MM.1S (cell line): ENCODE results near the gene HMGN3.
A peak's percentile ranks its signal among the peaks of the same experiment; 100 is the strongest.
"Not testable (repeated sequence)": the region's sequence is repeated elsewhere in the genome, so short reads cannot be mapped to it uniquely, and the experiment has no call there.

Source experiments
- DNase-seq: peaks from one replicate; pipeline ENCODE4 v3.0.0-alpha.2; 2015
- H2AFZ ChIP-seq: fragments of 300-600 bp; sonication (generic); 2 replicates; pipeline ENCODE4 v1.6.0; 2016; ENCODE audit warnings: antibody characterized with exemption, low read length
- H3F3A ChIP-seq: fragments of 300-600 bp; sonication (generic); 2 replicates; pipeline ENCODE4 v1.6.1; 2016; ENCODE audit warnings: mild to moderate bottlenecking, antibody characterized with exemption, low read length, moderate library complexity, mixed read lengths; ENCODE audit not compliant: insufficient read depth
- H3K27ac ChIP-seq: fragments of 300-600 bp; sonication (generic); 2 replicates; pipeline ENCODE4 v1.5.1; 2016; ENCODE audit warnings: mild to moderate bottlenecking, low read length
- H3K27me3 ChIP-seq: fragments of 300-600 bp; sonication (generic); replicated peaks from 2 replicates; pipeline ENCODE4 v1.6.0; 2016; ENCODE audit warnings: low read length; ENCODE audit not compliant: insufficient read depth
- H3K36me3 ChIP-seq: fragments of 300-600 bp; sonication (generic); replicated peaks from 2 replicates; pipeline ENCODE4 v1.6.1; 2016; ENCODE audit warnings: mild to moderate bottlenecking, low read length, mixed read lengths; ENCODE audit not compliant: insufficient read depth
- H3K4me1 ChIP-seq: fragments of 300-600 bp; sonication (generic); 2 replicates; pipeline ENCODE4 v1.6.1; 2016; ENCODE audit warnings: low read length, mixed read lengths
- H3K4me2 ChIP-seq: fragments of 300-600 bp; sonication (generic); 2 replicates; pipeline ENCODE4 v1.6.0; 2016; ENCODE audit warnings: low read depth, low read length
- H3K4me3 ChIP-seq: fragments of 300-600 bp; sonication (generic); 2 replicates; pipeline ENCODE4 v1.5.1; 2016; ENCODE audit warnings: low read length, mixed read lengths
- H3K79me2 ChIP-seq: fragments of 300-600 bp; sonication (generic); 2 replicates; pipeline ENCODE4 v1.6.1; 2016; ENCODE audit warnings: mixed run types, low read length, mixed read lengths
- H3K9ac ChIP-seq: fragments of 300-600 bp; sonication (generic); 2 replicates; pipeline ENCODE4 v1.6.1; 2016; ENCODE audit warnings: low read length, mixed read lengths
- H3K9me2 ChIP-seq: fragments of 300-600 bp; sonication (generic); replicated peaks from 2 replicates; pipeline ENCODE4 v1.6.1; 2016; ENCODE audit warnings: mild to moderate bottlenecking, low read length, mixed read lengths; ENCODE audit not compliant: insufficient read depth
- H3K9me3 ChIP-seq: fragments of 300-600 bp; sonication (generic); replicated peaks from 2 replicates; pipeline ENCODE4 v1.6.1; 2016; ENCODE audit warnings: mild to moderate bottlenecking, low read length, mixed read lengths; ENCODE audit not compliant: insufficient read depth
- H4K20me1 ChIP-seq: fragments of 300-600 bp; sonication (generic); 2 replicates; pipeline ENCODE4 v1.6.1; 2016; ENCODE audit warnings: mild to moderate bottlenecking, low read length, moderate library complexity, mixed read lengths; ENCODE audit not compliant: insufficient read depth
- EZH2 ChIP-seq: fragments of 300-600 bp; sonication (generic); optimal IDR thresholded peaks from 2 replicates; pipeline ENCODE3; 2017; ENCODE audit warnings: low read depth, mild to moderate bottlenecking, antibody characterized with exemption, low read length, mixed read lengths
- EZH2phosphoT487 ChIP-seq: fragments of 300-600 bp; sonication (generic); IDR thresholded peaks from 2 replicates; pipeline ENCODE4 v1.6.1; 2018; ENCODE audit warnings: antibody characterized with exemption, low read length
- TF ChIP-seq, protein P1 (sequence below): fragments of 300-600 bp; sonication (generic); IDR thresholded peaks from 2 replicates; pipeline ENCODE4 v1.5.1; 2016; ENCODE audit warnings: antibody characterized with exemption, low read length, mixed read lengths

Gene HMGN3

DNA sequence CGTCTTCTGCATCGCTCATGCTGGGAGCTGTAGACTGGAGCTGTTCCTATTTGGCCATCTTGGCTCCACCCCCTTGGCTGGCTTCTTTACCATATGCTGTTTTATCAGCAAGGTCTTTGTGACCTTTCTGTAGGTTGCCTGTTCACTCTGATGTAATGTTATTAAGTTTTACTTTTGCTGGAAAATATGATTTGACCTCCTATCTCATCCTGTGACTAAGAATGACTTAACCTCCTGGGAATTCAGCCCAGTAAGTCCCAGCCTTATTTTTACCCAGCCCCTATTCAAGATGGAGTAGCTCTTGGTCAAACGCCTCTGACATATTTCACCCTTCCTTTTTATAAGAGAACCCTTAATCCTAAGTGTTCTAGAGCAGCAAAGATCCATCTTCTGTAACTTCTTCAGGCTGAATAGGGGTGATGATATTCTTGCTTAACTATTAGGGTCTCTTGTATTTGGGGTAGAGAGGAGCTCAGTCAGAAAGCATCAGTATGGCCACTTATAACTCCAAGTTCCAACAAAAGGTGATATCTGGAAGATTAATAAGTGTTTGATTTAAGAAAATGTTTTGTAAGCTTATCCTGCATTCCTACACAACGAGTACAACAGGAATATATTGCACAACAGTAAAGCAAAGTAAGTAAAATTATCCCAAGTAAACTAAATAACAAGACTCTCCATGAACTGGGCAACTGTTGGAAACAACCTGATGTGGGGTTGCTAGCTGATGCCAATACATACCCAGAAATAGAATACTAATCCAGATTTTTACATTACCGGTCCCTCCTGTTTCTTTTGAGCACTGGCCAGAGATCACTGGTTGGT is 23.1 kb upstream of the HMGN3 start:
- Histone ChIP-seq H3K36me3 (no peaks in the 10 kb centered on the region), H3K79me2 (no peaks in the 10 kb centered on the region), H3K9ac (no peak overlapping the region), H3K27ac (no peak overlapping the region), H3K9me3 (no peaks in the 10 kb centered on the region), H4K20me1 (no peaks in the 10 kb centered on the region), H3K27me3 (no peaks in the 10 kb centered on the region), H3K9me2 (no peaks in the 10 kb centered on the region), H3K4me2 (no peak overlapping the region), H3K4me3 (no peak overlapping the region), H2AFZ (no peak overlapping the region), H3K4me1 (no peaks in the 10 kb centered on the region), H3F3A (no peaks in the 10 kb centered on the region)
- DNase-seq, result no peak
- TF ChIP-seq, protein P1, sequence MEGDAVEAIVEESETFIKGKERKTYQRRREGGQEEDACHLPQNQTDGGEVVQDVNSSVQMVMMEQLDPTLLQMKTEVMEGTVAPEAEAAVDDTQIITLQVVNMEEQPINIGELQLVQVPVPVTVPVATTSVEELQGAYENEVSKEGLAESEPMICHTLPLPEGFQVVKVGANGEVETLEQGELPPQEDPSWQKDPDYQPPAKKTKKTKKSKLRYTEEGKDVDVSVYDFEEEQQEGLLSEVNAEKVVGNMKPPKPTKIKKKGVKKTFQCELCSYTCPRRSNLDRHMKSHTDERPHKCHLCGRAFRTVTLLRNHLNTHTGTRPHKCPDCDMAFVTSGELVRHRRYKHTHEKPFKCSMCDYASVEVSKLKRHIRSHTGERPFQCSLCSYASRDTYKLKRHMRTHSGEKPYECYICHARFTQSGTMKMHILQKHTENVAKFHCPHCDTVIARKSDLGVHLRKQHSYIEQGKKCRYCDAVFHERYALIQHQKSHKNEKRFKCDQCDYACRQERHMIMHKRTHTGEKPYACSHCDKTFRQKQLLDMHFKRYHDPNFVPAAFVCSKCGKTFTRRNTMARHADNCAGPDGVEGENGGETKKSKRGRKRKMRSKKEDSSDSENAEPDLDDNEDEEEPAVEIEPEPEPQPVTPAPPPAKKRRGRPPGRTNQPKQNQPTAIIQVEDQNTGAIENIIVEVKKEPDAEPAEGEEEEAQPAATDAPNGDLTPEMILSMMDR, result no peak

- not testable (repeated sequence) for H3F3A ChIP-seq, H3K4me2 ChIP-seq, H3K9ac ChIP-seq, H3K9me3 ChIP-seq, H4K20me1 ChIP-seq, H3K36me3 ChIP-seq, DNase-seq, H2AFZ ChIP-seq, H3K4me1 ChIP-seq, H3K79me2 ChIP-seq, H3K4me3 ChIP-seq, H3K27me3 ChIP-seq, H3K27ac ChIP-seq, H3K9me2 ChIP-seq
These were observed 22.3 kb upstream of the HMGN3 start for GRCh38 chr6:79256770-79257169.

- not testable (repeated sequence) for H3K36me3 ChIP-seq, H2AFZ ChIP-seq, DNase-seq, H3K79me2 ChIP-seq, H3K9me3 ChIP-seq, H3K4me1 ChIP-seq, H3K27ac ChIP-seq, H3K27me3 ChIP-seq, H3K4me3 ChIP-seq, H3K4me2 ChIP-seq, H3K9ac ChIP-seq, H3K9me2 ChIP-seq, H3F3A ChIP-seq, H4K20me1 ChIP-seq
These were observed 20.6 kb upstream of the HMGN3 start for GRCh38 chr6:79255086-79255485.

- H3K9me2 ChIP-seq, result no peaks in the 10 kb centered on the region
- H3K4me1 ChIP-seq, result peaks cover 40% of the 10 kb centered on the region
- H2AFZ ChIP-seq, result no peak overlapping the region
- peak overlapping the region; percentile 63; the same call in 1 of the 2 replicates for H3K4me2 ChIP-seq
- H3K36me3 ChIP-seq, result no peaks in the 10 kb centered on the region
- H3K9ac ChIP-seq, result no peak overlapping the region
- no peaks in the 10 kb centered on the region for H4K20me1 ChIP-seq
- H3K27me3 ChIP-seq, result no peaks in the 10 kb centered on the region
- no peaks in the 10 kb centered on the region for H3K79me2 ChIP-seq
- no peak for TF ChIP-seq EZH2phosphoT487
- no peak for TF ChIP-seq EZH2
- TF ChIP-seq, protein P1, result no peak
- no peaks in the 10 kb centered on the region for H3K9me3 ChIP-seq
- no peak overlapping the region for H3K4me3 ChIP-seq
- peaks cover 35% of the 10 kb centered on the region for H3F3A ChIP-seq
- H3K27ac ChIP-seq, result peak overlapping the region; percentile 79; the same call in 1 of the 2 replicates
- no peak for DNase-seq
These were observed 16.1 kb upstream of the HMGN3 start for GRCh38 chr6:79250559-79250958.
